Pancreas (tissue), 10 donors: Measurements from ENCODE around the gene SLC38A11. TPM values are rescaled to one million over a fixed set of nuclear protein-coding genes. Genes with fewer than 3 reads are reported as not detected.
A peak's percentile ranks its signal among the peaks of the same experiment; 100 is the strongest.

Source experiments
- ATAC-seq, 4 donors: fragments of 200-7000 bp; cut with Tn5 transposase; one replicate each; pipeline versions ENCODE4 v1.8.0 to v1.9.1; 2020; ENCODE audit warnings: mild to moderate bottlenecking in 4 of 4, moderate library complexity in 4 of 4
- DNase-seq, 6 donors: peaks; one replicate each; pipeline ENCODE4 v3.0.0-alpha.2; 2020
- FAIRE-seq: peaks from 2 replicates; lab custom pipeline; 2012; peaks lifted over from hg19 to GRCh38; lab: Jason Lieb, UNC
- H3K27ac ChIP-seq, 4 donors: fragments of 200-600 bp; sonication (generic); 1 replicate in 3 of 4; 2 replicates in 1 of 4; pipeline versions ENCODE4 v1.5.0 to v1.8.0; 2020
- H3K27me3 ChIP-seq, 4 donors: fragments of 200-600 bp; one replicate each; pipeline ENCODE4 v1.8.0; 2021
- H3K36me3 ChIP-seq, 3 donors: fragments of 200-600 bp; sonication (generic) in 1 of 3; one replicate each; pipeline versions ENCODE4 v1.5.0 to v1.8.0; 2020 to 2021
- H3K4me1 ChIP-seq, 3 donors: fragments of 200-600 bp; one replicate each; pipeline ENCODE4 v1.8.0; 2021
- H3K4me3 ChIP-seq, 4 donors: fragments of 200-600 bp; sonication (generic) in 2 of 4; one replicate each; pipeline versions ENCODE4 v1.5.0 to v1.8.0; 2020 to 2021
- H3K9me3 ChIP-seq, 4 donors: fragments of 200-600 bp; one replicate each; pipeline ENCODE4 v1.8.0; 2021
- WGBS, 2 donors: extraction: QIAGEN DNeasy Blood & Tissue Kit; methylation state at CpG; one replicate each; pipeline ENCODE4 v1.1.7; 2013; 5-methylcytosine and 5-hydroxymethylcytosine counted together
- intact Hi-C, 3 donors: fragments of 100-400 bp; cut with DNase I; formaldehyde crosslinking; loops; one replicate each; pipeline versions ENCODE4 v1.11.1 to v1.14.2; 2022
- polyA plus RNA-seq, 2 donors: library from polyadenylated mRNA; stranded (reverse); fragments of 200-250 nt; gene quantifications; one replicate each; pipeline ENCODE4 v1.2.3, GENCODE V29; 2013
- total RNA-seq, 6 donors: library from RNA; stranded (reverse); fragmentation: NEBNext Ultra II Directional in 4 of 6; extraction: Animal tissue kit (Norgen Biotek cat#: 25700) in 4 of 6; gene quantifications; one replicate each; pipeline versions ENCODE4 v1.2.1 to v1.2.4, GENCODE V29; 2021 to 2023
- TF ChIP-seq, protein P1 (sequence below), 4 donors: fragments of 200-600 bp; sonication (generic) in 3 of 4; IDR thresholded peaks; one replicate each; pipeline versions ENCODE4 v1.5.0 to v1.8.0; 2021; ENCODE audit warnings: antibody characterized with exemption in 4 of 4
- donor health status: healthy with polysubstance abuse.
- donor health status: DM: no; HTN: no; CAD: no; lungs with moderate emphysema.
- donor health status: DM: no; HTN: no; CAD: no.
- donor health status: control.
- donor health status: control.
- donor health status: Bipolar disorder and iron deficiency.
- donor health status: DM: yes; HTN: yes; CAD: no.
- donor health status: DM: no; HTN: no; CAD: no.
- donor health status: DM: no; HTN: no; CAD: no.
- donor health status: DM: yes; HTN: yes; CAD: no.

Gene SLC38A11
- total and polyA plus RNA-seq, 8 donors, result 0.55 to 5.7 (median 2.3) TPM

DNA sequence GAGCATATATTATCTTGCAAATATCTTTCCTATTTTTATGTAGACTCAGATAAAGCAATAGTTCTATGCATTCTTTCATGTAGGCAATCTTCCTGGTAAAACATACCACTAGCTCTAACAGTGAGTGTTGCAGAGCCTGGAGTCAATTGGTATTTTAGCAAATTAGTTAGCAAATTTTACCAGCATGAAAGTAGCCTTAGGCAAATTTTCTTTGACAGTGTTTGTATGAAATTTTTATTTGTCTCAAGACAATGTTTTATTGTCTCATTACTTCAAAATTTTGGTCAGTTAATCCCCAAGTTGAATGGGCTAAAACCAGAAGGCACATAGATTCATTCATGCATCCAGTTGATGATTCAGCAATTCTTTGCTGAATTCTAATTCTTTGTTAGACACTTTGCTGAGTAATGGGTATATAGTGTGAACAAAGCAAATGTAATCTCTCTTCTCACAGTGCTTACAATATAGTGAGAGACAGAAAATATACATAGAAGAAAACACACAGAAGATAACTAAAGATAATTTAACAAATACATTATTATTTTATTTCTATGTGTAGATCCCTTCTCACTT is 27.1 kb downstream of the SLC38A11 start:
- H3K4me3 ChIP-seq, result no peak overlapping the region
- H3K27ac ChIP-seq, result no peak overlapping the region
- no peaks in the 10 kb centered on the region for H3K9me3 ChIP-seq
- TF ChIP-seq, protein P1, sequence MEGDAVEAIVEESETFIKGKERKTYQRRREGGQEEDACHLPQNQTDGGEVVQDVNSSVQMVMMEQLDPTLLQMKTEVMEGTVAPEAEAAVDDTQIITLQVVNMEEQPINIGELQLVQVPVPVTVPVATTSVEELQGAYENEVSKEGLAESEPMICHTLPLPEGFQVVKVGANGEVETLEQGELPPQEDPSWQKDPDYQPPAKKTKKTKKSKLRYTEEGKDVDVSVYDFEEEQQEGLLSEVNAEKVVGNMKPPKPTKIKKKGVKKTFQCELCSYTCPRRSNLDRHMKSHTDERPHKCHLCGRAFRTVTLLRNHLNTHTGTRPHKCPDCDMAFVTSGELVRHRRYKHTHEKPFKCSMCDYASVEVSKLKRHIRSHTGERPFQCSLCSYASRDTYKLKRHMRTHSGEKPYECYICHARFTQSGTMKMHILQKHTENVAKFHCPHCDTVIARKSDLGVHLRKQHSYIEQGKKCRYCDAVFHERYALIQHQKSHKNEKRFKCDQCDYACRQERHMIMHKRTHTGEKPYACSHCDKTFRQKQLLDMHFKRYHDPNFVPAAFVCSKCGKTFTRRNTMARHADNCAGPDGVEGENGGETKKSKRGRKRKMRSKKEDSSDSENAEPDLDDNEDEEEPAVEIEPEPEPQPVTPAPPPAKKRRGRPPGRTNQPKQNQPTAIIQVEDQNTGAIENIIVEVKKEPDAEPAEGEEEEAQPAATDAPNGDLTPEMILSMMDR (IDR thresholded peaks at IDR 0.05), result peak in 1 of 4 donors; percentile 8
- H3K4me1 ChIP-seq, result peaks cover under 1 to 5% (median under 1%) of the 10 kb centered on the region in 3 donors
- no peaks in the 10 kb centered on the region for H3K27me3 ChIP-seq
- no peak for ATAC-seq
- no peaks in the 10 kb centered on the region for H3K36me3 ChIP-seq
- no peak for FAIRE-seq
- no peak for DNase-seq
- intact Hi-C loops, result no loop called here

DNA sequence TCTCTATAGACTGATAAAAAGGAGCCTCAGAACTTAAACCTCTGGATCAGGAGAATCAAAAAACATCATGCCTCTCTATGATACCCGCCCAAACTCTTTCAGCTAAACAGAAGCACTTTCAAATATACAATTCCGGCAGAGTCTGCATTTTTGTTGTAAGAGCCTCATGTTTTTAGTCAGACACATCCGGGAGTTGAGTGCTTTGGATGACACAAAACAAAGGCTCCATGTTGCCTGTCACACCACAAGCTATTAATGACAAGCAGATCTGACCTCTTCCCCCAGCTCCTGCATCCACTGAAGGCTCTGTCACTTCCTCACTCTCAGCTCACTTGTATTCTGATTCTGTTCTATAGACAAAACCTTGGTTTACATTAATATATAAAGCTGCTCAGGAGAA is 33.2 kb downstream of the SLC38A11 start:
- Histone ChIP-seq H3K27me3 (no peaks in the 10 kb centered on the region), H3K9me3 (no peaks in the 10 kb centered on the region), H3K36me3 (no peaks in the 10 kb centered on the region), H3K27ac (no peak overlapping the region), H3K4me3 (no peak overlapping the region), H3K4me1 (peaks cover 0 to 5% (median 0%) of the 10 kb centered on the region in 3 donors)
- DNase-seq, result no peak
- WGBS, 2 donors, result 78 to 83% methylated on average over 3 of the region's 3 CpGs
- FAIRE-seq, result no peak
- intact Hi-C loops, result no loop called here
- no peak for ATAC-seq
- TF ChIP-seq, protein P1 (IDR thresholded peaks at IDR 0.05), result no peak

DNA sequence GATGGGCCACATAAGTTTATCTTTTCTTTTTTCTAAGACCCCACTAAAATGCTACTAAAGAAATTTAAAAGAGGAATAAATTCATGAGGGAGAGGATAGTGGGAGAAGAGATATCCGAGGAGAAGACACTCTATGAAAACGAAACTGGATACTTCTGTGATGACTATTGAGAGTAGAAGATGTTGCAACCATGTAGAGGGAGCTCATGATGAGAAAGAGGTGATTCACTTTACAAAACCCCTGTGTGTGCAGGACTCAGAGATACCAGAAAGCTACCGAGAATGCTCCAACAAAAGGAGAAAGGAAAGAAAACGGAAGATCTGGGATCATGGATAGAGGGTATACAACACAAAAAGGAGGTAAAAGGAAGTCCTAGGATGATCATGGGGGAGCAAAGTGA is 34.9 kb downstream of the SLC38A11 start:
- H3K27ac ChIP-seq, result no peak overlapping the region
- H3K4me3 ChIP-seq, result no peak overlapping the region
- intact Hi-C loops, result no loop called here
- WGBS, 2 donors, result 83 to 89% methylated on average over 4 of the region's 4 CpGs
- DNase-seq, result no peak
- peak in 2 of 4 donors; percentile 51 to 58 for ATAC-seq
- FAIRE-seq, result no peak
- peaks cover 0 to 8% (median 0%) of the 10 kb centered on the region in 3 donors for H3K4me1 ChIP-seq
- no peaks in the 10 kb centered on the region for H3K27me3 ChIP-seq
- TF ChIP-seq, protein P1 (IDR thresholded peaks at IDR 0.05), result no peak
- no peaks in the 10 kb centered on the region for H3K36me3 ChIP-seq
- no peaks in the 10 kb centered on the region for H3K9me3 ChIP-seq

DNA sequence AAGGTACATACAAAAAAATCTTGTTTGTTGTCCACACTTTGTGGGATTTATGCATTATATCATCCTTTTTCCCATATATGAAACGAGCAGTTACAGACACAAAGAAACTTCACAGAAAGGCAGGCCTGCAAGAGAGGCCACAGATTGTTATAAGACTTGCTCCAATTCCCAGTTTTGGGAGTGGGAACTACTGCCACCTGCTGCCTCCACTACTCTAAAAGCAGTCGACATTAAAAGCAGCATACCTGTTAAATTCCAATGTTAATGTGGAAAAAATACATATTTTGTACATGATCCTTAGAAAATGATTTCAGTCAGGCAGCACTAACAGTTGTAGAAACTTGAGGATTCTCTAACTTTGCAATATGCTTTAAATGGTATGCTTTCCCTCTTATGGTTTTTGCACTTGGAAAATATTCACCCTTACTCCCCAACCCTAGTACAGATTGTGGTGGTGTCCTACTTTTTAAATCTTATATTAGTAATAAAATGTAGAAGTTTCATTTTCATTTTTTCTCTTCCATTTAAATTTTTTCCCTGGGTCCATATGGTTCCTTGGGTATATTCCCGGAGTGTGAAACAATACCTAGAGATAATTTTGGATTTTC is 37.9 kb downstream of the SLC38A11 start:
- no peaks in the 10 kb centered on the region for H3K9me3 ChIP-seq
- H3K27ac ChIP-seq, result no peak overlapping the region
- H3K36me3 ChIP-seq, result no peaks in the 10 kb centered on the region
- FAIRE-seq (peak; percentile 20), ATAC-seq (peak; percentile 42 to 74 (median 65)), DNase-seq (peak in 4 of 6 donors; percentile 31 to 74 (median 59))
- H3K4me3 ChIP-seq, result no peak overlapping the region
- H3K27me3 ChIP-seq, result no peaks in the 10 kb centered on the region
- peaks cover 24 to 35% (median 28%) of the 10 kb centered on the region in 3 donors for H3K4me1 ChIP-seq
- intact Hi-C loops, result loop anchor here in 2 of 3 donors (5.0 to 10.0 kb wide), 2 partner anchors 173 to 180 kb away; no protein-coding TSS in a partner anchor
- WGBS, 2 donors, result 25 to 32% methylated on average over 3 of the region's 3 CpGs
- TF ChIP-seq, protein P1 (IDR thresholded peaks at IDR 0.05), result peak in 3 of 4 donors; percentile 34 to 40 (median 36)

DNA sequence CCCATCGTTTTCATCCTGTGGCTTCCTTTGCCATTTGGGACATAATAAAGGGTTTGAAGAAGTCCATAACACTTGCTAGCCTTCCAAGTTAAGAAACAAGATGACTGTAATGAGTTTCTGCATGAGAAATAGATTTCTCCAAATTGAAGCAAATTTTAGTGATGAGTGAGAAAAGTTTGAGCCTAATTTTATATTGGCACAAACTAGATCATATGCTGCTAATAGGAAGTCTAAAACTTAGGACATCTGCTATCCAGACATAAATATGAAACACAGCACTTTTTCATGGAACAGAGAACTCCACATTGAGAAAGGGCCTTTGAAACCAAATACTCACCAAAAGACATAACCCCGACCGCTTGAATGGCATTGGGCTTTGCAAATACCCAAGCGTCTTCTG is 39.8 kb downstream of the SLC38A11 start:
- FAIRE-seq, result no peak
- Histone ChIP-seq H3K36me3 (no peaks in the 10 kb centered on the region), H3K4me1 (peaks cover 41 to 52% (median 45%) of the 10 kb centered on the region in 3 donors), H3K27ac (no peak overlapping the region), H3K9me3 (no peaks in the 10 kb centered on the region), H3K27me3 (no peaks in the 10 kb centered on the region), H3K4me3 (no peak overlapping the region)
- ATAC-seq, result no peak
- DNase-seq, result no peak
- TF ChIP-seq, protein P1 (IDR thresholded peaks at IDR 0.05), result no peak
- intact Hi-C loops, result loop anchor here in 2 of 3 donors (5.0 to 10.0 kb wide), 2 partner anchors 171 to 178 kb away; no protein-coding TSS in a partner anchor
- WGBS, 2 donors, result 78 to 79% methylated on average over 4 of the region's 4 CpGs
